Measurements from ENCODE around the gene DIDO1.

DIDO1 gene

GRCh38 chr20:62837790-62838127, 88.5 kb downstream of the DIDO1 start:
- no peak for DNase-seq

- DNase-seq: no peak
Observed at GRCh38 chr20:62836967-62837490, 89.3 kb downstream of the DIDO1 start.

- DNase-seq: no peak
Observed at GRCh38 chr20:62835931-62836861, 90.1 kb downstream of the DIDO1 start.

GRCh38 chr20:62834967-62835730, 91.2 kb downstream of the DIDO1 start:
- no peak for DNase-seq

- no peak for DNase-seq
Observed at GRCh38 chr20:62832951-62833391, 93.3 kb downstream of the DIDO1 start.

GRCh38 chr20:62832212-62832922, 93.9 kb downstream of the DIDO1 start:
- peak in 1 of 51 donors; percentile 15 for DNase-seq

GRCh38 chr20:62831854-62832211, 94.5 kb downstream of the DIDO1 start:
- DNase-seq: no peak

- DNase-seq: no peak
Observed at GRCh38 chr20:62831361-62831788, 94.9 kb downstream of the DIDO1 start.

GRCh38 chr20:62830821-62831220, 95.5 kb downstream of the DIDO1 start:
- DNase-seq: no peak

- no peak for DNase-seq
Observed at GRCh38 chr20:62830251-62830650, 96.1 kb downstream of the DIDO1 start.

- DNase-seq: no peak
Observed at GRCh38 chr20:62829231-62830230, 96.8 kb downstream of the DIDO1 start.

- no peak for DNase-seq
Observed at GRCh38 chr20:62828511-62829230, 97.6 kb downstream of the DIDO1 start.

- DNase-seq: no peak
Observed at GRCh38 chr20:62828051-62828450, 98.3 kb downstream of the DIDO1 start.

Data from hypothalamus (tissue), 51 donors.